ENCODE results near the gene SLC9A8. TPM values are rescaled to one million over a fixed set of nuclear protein-coding genes. Genes with fewer than 3 reads are reported as not detected.

The SLC9A8 gene
- total RNA-seq, 2 donors from 2014 or later = 16.5 to 18.7 TPM

GRCh38 chr20:49924247-49924646, 111.6 kb downstream of the SLC9A8 start:
- DNase-seq (no peak), ATAC-seq (no peak)
- intact Hi-C loops (cut with DNase I, micrococcal nuclease) = no loop called here

GRCh38 chr20:49925901-49926454, 113.3 kb downstream of the SLC9A8 start:
- DNase-seq (no peak), ATAC-seq (no peak)
- intact Hi-C loops (cut with DNase I, micrococcal nuclease) = no loop called here

- intact Hi-C loops (cut with DNase I, micrococcal nuclease) = no loop called here
- peak; percentile 75 to 84 for DNase-seq
Measured at GRCh38 chr20:49928411-49929141, 115.9 kb downstream of the SLC9A8 start.

GRCh38 chr20:49929142-49929494, 116.5 kb downstream of the SLC9A8 start:
- no peak for ATAC-seq
- intact Hi-C loops (cut with DNase I, micrococcal nuclease) = no loop called here
- DNase-seq = no peak

More at GRCh38 chr20:49928411-49929141, 115.9 kb downstream of the SLC9A8 start:
- ATAC-seq = peak; percentile 79

GRCh38 chr20:49935746-49936152, 123.1 kb downstream of the SLC9A8 start:
- ATAC-seq (peak; percentile 1), DNase-seq (no peak)
- intact Hi-C loops (cut with DNase I, micrococcal nuclease) = no loop called here

GRCh38 chr20:49936153-49937026, 123.8 kb downstream of the SLC9A8 start, which contains the start of gene RNF114:
Gene RNF114, plus strand, starts transcription at chr20:49936397. Its CDS starts 16 bp downstream, at chr20:49936413.
- DNase-seq (peak; percentile 85 to 94), ATAC-seq (peak; percentile 83)
- intact Hi-C loops (cut with DNase I, micrococcal nuclease) = no loop called here

- peak; percentile 45 to 50 for DNase-seq
- intact Hi-C loops (cut with DNase I, micrococcal nuclease) = no loop called here
- ATAC-seq = peak; percentile 75
Measured at GRCh38 chr20:49937027-49937929, 124.7 kb downstream of the SLC9A8 start.

GRCh38 chr20:49938173-49939163, 125.8 kb downstream of the SLC9A8 start:
- ATAC-seq (no peak), DNase-seq (peak in 1 of 2 donors; percentile 58)
- intact Hi-C loops (cut with DNase I, micrococcal nuclease) = no loop called here

GRCh38 chr20:49941456-49941855, 128.8 kb downstream of the SLC9A8 start:
- ATAC-seq (no peak), DNase-seq (no peak)
- intact Hi-C loops (cut with DNase I, micrococcal nuclease) = no loop called here

Other genes with a start within 250 kb of the SLC9A8 start
- gene PTGIS, start 244.7 kb upstream of the SLC9A8 start, total RNA-seq = 10 to 100 TPM in 1 of 2 donors, 1 to 10 TPM in 1; 4.5 to 13.0 TPM
- gene B4GALT5, start 99.0 kb upstream of the SLC9A8 start, total RNA-seq = 10 to 100 TPM; 58.1 to 64.8 TPM
- 10 to 100 TPM; 19.9 to 22.0 TPM for gene SPATA2, start 102.7 kb downstream of the SLC9A8 start, total RNA-seq
- gene RNF114, start 123.6 kb downstream of the SLC9A8 start, total RNA-seq = 10 to 100 TPM; 75.7 to 84.1 TPM
- gene SNAI1, start 170.2 kb downstream of the SLC9A8 start, total RNA-seq = under 1 TPM; 0.25 to 0.46 TPM

All from left colon (tissue), 2 donors.